Measurements from ENCODE around the gene CEMIP. TPM values are rescaled to one million over a fixed set of nuclear protein-coding genes. Genes with fewer than 3 reads are reported as not detected.

The CEMIP gene
- total RNA-seq, 2 experiments from 2014 or later = not detected

DNA sequence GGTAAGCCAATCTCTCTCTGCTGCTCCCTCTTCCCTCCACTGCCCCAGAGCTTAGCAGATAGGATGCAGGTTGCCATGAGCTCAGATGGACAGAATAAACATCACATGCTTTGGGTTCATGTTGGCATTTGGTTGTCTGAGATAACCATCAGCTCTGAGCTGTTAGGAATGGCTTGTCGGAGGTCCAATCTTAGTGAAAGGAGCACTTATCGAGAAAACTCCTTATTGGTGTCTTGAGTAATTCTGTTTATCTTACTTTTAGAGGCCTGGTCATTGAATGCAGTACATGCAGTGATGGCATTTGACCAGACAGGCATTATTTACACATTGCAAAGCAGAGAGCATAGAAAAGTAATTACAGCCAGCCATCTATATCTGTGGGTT is 99.7 kb downstream of the CEMIP start:
- H3K9me3 ChIP-seq (ENCODE audit: low read length) = no peaks in the 10 kb centered on the region
- no peak overlapping the region for H2AFZ ChIP-seq (ENCODE audit: low read length)
- no peaks in the 10 kb centered on the region for H3K9me2 ChIP-seq (ENCODE audit: insufficient read depth, low read length)
- H3K79me2 ChIP-seq (ENCODE audit: insufficient read depth, low read depth, low read length) = no peaks in the 10 kb centered on the region
- H3K4me1 ChIP-seq (ENCODE audit: insufficient read depth, low read length, poor library complexity, severe bottlenecking) = no peaks in the 10 kb centered on the region
- CTCF ChIA-PET (ENCODE audit: unreplicated experiment) = no interaction called here
- no TSS peak for BruUV-seq (replicated peaks)
- H3K27ac ChIP-seq (ENCODE audit: low read depth, low read length, poor library complexity, severe bottlenecking) = no peak overlapping the region
- H3K4me2 ChIP-seq (ENCODE audit: low read length) = no peak overlapping the region
- intact Hi-C loops (cut with micrococcal nuclease; ENCODE audit: unreplicated experiment) = no loop called here
- H3K4me3 ChIP-seq (ENCODE audit: low read depth, low read length, poor library complexity, severe bottlenecking) = no peak overlapping the region
- TF ChIP-seq EZH2phosphoT487 (IDR thresholded peaks at IDR 0.05; ENCODE audit: borderline replicate concordance, low read depth, low read length) = no peak
- TF ChIP-seq, protein P1, sequence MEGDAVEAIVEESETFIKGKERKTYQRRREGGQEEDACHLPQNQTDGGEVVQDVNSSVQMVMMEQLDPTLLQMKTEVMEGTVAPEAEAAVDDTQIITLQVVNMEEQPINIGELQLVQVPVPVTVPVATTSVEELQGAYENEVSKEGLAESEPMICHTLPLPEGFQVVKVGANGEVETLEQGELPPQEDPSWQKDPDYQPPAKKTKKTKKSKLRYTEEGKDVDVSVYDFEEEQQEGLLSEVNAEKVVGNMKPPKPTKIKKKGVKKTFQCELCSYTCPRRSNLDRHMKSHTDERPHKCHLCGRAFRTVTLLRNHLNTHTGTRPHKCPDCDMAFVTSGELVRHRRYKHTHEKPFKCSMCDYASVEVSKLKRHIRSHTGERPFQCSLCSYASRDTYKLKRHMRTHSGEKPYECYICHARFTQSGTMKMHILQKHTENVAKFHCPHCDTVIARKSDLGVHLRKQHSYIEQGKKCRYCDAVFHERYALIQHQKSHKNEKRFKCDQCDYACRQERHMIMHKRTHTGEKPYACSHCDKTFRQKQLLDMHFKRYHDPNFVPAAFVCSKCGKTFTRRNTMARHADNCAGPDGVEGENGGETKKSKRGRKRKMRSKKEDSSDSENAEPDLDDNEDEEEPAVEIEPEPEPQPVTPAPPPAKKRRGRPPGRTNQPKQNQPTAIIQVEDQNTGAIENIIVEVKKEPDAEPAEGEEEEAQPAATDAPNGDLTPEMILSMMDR (conservative IDR thresholded peaks at IDR 0.05; ENCODE audit: low read length) = no peak
- H4K20me1 ChIP-seq (ENCODE audit: insufficient read depth, low read length) = no peaks in the 10 kb centered on the region
- no peaks in the 10 kb centered on the region for H3K36me3 ChIP-seq (ENCODE audit: insufficient read depth, low read length)
- no peak for DNase-seq (ENCODE audit: low spot score)
- POLR2A ChIA-PET = no interaction called here

DNA sequence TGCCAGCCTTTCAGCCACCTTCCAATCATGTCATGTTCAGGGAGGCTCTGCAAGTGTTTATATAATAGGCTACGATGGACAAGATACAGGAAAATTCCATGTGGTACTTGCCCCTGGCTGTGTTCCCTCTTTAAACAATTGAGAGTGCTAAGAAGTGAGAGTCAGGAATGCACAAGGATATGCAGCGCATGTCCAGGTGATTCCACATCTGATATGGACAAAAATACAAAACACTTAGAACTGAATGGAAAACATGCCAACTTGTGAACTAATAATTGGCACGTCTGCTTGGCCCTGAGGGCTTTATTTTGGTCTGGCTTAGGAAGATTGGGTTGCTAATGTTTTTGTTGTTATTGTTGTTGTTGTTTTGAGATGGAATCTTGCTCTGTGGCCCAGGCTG is 100.9 kb downstream of the CEMIP start:
- no peak overlapping the region for H3K4me3 ChIP-seq (ENCODE audit: low read depth, low read length, poor library complexity, severe bottlenecking)
- no peak overlapping the region for H2AFZ ChIP-seq (ENCODE audit: low read length)
- DNase-seq (ENCODE audit: low spot score) = no peak
- no peaks in the 10 kb centered on the region for H3K79me2 ChIP-seq (ENCODE audit: insufficient read depth, low read depth, low read length)
- ChIA-PET CTCF (ENCODE audit: unreplicated experiment) (no interaction called here), POLR2A (interaction anchor here (0.6 kb wide), 1 partner anchor 426 kb away, joined by 3 read pairs; no protein-coding TSS in a partner anchor)
- no peak for TF ChIP-seq EZH2phosphoT487 (IDR thresholded peaks at IDR 0.05; ENCODE audit: borderline replicate concordance, low read depth, low read length)
- TF ChIP-seq, protein P1 (conservative IDR thresholded peaks at IDR 0.05; ENCODE audit: low read length) = no peak
- BruUV-seq (replicated peaks) = no TSS peak
- no peaks in the 10 kb centered on the region for H3K4me1 ChIP-seq (ENCODE audit: insufficient read depth, low read length, poor library complexity, severe bottlenecking)
- no peaks in the 10 kb centered on the region for H3K9me2 ChIP-seq (ENCODE audit: insufficient read depth, low read length)
- H3K36me3 ChIP-seq (ENCODE audit: insufficient read depth, low read length) = no peaks in the 10 kb centered on the region
- H3K4me2 ChIP-seq (ENCODE audit: low read length) = no peak overlapping the region
- intact Hi-C loops (cut with micrococcal nuclease; ENCODE audit: unreplicated experiment) = no loop called here
- no peaks in the 10 kb centered on the region for H4K20me1 ChIP-seq (ENCODE audit: insufficient read depth, low read length)
- no peak overlapping the region for H3K27ac ChIP-seq (ENCODE audit: low read depth, low read length, poor library complexity, severe bottlenecking)
- no peaks in the 10 kb centered on the region for H3K9me3 ChIP-seq (ENCODE audit: low read length)

DNA sequence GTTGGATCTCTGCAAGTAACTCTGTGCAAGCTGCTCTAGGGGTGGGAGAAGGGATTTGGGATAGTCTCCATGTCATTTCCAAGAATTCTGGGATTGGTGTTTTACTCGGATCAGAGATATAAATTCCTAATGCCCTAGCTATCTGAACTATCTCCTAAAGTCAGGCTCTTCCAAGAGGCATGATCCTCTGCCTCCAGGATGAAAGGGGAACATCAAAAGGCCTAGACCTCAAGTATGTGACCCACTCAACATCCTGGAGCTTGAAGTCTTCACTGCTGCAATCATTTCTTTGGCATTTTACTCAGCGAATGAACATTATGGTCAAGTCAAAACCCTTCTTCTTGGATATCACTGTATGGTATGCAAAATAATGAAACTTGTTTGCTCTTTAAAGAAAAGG is 104.5 kb downstream of the CEMIP start:
- BruUV-seq (replicated peaks) = no TSS peak
- Histone ChIP-seq H3K79me2 (ENCODE audit: insufficient read depth, low read depth, low read length) (no peaks in the 10 kb centered on the region), H3K36me3 (ENCODE audit: insufficient read depth, low read length) (no peaks in the 10 kb centered on the region), H3K9me3 (ENCODE audit: low read length) (no peaks in the 10 kb centered on the region), H3K4me3 (ENCODE audit: low read depth, low read length, poor library complexity, severe bottlenecking) (no peak overlapping the region), H3K9me2 (ENCODE audit: insufficient read depth, low read length) (no peaks in the 10 kb centered on the region), H3K27ac (ENCODE audit: low read depth, low read length, poor library complexity, severe bottlenecking) (no peak overlapping the region), H3K4me1 (ENCODE audit: insufficient read depth, low read length, poor library complexity, severe bottlenecking) (no peaks in the 10 kb centered on the region), H2AFZ (ENCODE audit: low read length) (no peak overlapping the region), H3K4me2 (ENCODE audit: low read length) (no peak overlapping the region), H4K20me1 (ENCODE audit: insufficient read depth, low read length) (no peaks in the 10 kb centered on the region)
- ChIA-PET POLR2A (interaction anchor here (0.5 kb wide), 1 partner anchor 18 kb away, joined by 4 read pairs; no protein-coding TSS in a partner anchor), CTCF (ENCODE audit: unreplicated experiment) (no interaction called here)
- intact Hi-C loops (cut with micrococcal nuclease; ENCODE audit: unreplicated experiment) = no loop called here
- TF ChIP-seq, protein P1 (conservative IDR thresholded peaks at IDR 0.05; ENCODE audit: low read length) = no peak
- TF ChIP-seq EZH2phosphoT487 (IDR thresholded peaks at IDR 0.05; ENCODE audit: borderline replicate concordance, low read depth, low read length) = no peak
- DNase-seq (ENCODE audit: low spot score) = no peak

All from OCI-LY7 (cell line).